SIG-M5 (cell line): ENCODE data around the gene TTLL11.

Experiments used
- DNase-seq: peaks from one replicate; lab custom pipeline; 2025; lab: John Stamatoyannopoulos, UW

Gene TTLL11

DNA sequence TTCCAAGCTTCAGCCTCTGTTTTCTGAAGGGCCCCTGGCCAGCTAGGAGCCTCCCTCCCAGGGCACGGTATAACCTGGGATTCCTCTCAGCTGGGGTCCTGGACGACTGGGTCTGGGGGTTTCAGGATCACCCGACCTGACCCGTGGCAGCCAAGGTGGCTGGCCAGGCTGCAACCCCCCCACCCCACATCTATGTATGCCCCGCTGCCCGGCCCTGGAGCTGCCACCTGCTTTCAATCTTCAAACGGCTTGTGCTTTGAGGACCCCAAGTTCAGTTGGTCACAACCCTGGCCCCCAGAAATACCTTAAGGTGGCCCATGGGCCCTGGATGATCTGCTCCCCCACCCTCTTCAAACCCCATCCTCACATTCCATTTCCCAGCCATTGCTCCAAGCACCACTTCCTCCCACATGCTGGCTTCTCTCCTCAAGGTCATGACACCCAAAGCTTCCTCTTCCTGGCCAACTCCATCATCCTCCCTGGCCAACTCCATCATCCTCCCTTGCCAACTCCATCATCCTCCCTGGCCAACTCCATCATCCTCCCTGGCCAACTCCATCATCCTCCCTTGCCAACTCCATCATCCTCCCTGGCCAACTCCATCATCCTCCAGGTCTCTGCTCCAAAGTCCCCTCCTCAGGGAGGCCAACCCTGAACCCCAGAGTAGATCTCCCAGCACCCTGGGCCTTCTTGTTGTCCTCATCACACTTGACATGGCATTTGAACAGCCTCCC is 17.2 kb upstream of the TTLL11 start:
- DNase-seq, result no peak

DNA sequence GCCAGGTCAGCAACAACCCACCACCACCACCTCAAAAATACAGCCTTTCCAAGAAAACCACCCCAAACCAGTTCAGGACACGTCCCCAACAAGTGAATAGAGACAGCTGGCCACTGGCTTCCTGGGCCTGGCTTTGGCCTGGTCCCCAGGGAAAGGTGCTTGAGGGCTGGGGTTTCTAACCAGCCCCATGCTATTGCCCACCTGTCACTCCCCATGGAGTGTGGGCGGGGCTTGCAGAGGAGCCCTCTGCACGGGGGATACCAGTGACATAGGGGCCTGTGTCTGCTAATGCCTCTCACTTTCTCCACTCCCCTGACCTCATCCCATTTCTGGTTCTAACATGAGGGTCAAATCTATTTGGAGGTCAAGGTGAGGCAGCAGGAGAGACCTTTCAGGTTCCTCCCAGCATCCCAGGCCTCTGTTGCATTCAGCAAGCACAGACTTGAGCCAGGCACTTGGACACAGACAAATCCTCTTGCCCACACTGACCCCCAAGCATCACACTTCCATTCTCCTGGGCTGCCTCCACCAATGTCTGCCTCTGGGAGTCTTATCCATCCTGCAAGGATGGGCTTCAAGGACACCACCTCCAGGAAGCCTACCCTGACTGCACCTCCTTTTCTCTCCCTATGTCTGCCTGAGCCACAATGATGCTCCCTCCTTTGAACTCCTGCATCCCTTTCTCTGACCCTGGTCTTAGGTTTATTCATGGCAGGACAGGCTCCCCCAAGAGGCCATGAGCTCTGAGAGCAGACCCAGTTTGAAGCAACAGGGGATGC is 16.1 kb upstream of the TTLL11 start:
- DNase-seq, result no peak

- no peak for DNase-seq
Measured at GRCh38 chr9:122107291-122107805, 14.2 kb upstream of the TTLL11 start.

- no peak for DNase-seq
Measured at GRCh38 chr9:122106576-122106975, 13.5 kb upstream of the TTLL11 start.

- no peak for DNase-seq
Measured at GRCh38 chr9:122103985-122104384, 10.9 kb upstream of the TTLL11 start.

DNA sequence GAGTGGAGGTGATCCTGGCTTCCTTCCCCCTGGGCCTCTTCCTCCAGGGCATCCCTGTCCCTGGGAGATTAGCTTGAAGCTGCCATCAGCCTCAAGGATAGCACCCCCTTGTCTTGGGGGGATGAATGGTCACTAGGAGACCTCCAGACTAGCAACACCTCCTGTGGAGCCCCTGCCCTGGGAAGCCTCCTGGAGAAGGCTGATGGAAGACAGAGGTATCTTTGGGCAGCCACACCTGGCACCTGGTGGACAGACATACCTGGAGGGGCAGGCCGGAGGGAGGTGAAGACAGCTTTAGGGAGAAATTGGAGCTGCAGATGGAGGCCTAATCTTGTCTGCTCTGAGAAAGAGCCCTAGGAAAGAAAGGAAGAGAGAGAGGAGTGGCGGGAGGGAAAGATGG is 9.0 kb upstream of the TTLL11 start:
- no peak for DNase-seq

DNA sequence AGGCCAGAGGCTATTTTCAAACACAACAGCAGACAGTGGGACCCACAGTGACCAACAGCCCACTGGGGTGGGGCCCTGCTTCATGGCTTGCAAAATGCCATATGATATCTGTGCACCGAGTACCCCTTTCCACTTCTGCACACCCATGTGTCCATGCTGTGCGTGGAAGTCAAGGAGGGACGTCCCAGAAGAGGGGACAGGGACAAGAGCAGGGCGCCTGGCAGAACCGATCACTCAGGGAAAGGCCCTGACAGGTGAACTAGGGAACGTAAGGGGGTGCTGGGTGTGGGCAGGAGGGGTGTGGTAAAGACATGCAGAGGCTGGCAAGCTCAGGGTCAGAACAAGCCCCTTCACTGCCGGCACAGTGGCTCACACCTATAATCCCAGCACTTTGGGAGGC is 7.6 kb upstream of the TTLL11 start:
- no peak for DNase-seq

- no peak for DNase-seq
Measured at GRCh38 chr9:122099271-122099869, 6.3 kb upstream of the TTLL11 start.

- no peak for DNase-seq
Measured at GRCh38 chr9:122097679-122098315, 4.7 kb upstream of the TTLL11 start.

GRCh38 chr9:122096620-122097415 is 3.7 kb upstream of the TTLL11 start:
- DNase-seq, result no peak

DNA sequence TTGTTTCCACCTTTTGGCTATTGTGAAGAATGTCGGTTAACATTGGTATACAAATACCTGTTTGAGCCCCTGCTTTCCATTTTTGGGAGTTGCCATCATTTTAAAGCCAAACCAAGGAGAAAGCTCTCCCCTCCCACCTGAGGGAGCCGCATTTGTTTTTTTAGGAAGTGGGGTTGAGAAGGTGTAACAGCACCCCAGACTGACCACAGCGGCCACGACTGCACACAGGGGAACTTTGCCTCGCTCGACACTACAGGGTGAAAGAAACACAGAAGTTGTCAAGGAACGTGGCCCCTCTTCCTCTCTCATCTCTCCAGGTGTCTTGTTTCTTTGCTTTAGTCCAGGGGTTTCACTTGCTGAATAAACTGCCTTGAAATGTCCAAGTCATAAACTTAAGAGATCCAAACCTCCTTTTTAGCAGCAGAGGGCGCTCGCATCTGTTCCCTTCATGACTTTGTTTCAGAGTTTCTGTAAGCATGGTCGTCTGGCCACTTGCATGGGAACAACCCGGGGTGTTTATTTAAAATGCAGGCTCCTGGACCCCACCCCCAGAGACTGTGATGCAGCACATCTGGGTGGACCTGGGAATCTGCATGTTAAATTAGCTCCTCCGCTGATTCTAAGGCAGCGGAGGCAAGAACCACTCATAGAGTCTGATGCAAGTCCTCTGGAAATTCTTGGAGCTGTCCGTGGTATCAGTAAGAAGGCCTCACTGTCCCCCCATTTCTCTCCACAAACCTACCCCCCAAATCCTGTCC is 2.1 kb upstream of the TTLL11 start:
- no peak for DNase-seq

DNA sequence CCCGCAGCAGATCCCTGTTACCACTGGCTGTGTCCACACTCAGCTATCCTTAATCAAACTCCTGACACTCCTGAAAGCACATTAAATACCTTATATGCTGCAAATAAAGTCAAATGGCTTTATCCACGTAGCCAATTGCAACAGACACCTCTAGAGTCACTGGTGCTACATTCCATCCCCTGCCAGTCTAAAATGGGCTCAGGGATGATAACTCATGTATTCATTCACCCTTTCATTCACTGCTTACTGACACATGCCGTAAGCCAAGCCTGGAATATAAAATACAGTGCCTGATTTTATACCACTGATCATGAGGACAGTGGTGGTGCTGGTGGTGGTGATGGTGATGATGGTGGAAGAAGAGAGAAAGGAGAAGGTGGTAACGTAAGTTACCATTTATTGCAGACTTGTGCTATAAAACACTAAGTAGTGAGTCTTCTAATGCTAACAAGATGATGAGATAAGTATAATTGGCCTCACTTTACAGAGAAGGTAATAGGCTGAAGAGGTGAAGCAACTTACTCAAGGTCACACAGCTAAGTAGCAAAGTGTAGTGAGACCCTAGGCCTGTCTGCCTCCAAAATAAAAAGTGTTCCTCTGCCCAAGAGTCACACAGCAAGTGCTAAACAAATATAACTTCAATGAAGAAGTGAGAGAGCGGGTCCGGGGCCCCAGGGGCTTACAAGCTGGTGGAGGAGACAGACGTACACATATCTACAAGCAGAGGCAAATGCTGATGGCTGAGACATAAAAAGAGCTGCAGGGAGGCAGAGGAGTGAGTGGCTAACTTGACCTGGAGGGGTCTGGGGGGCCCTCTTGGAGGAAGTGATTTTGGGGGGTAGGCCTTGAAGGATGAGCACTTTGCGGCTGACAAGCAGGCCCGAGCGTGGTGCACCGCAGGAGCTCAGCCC is 1.2 kb downstream of the TTLL11 start:
- no peak for DNase-seq

GRCh38 chr9:122090981-122091380 is 2.1 kb downstream of the TTLL11 start:
- DNase-seq, result no peak

GRCh38 chr9:122090287-122090883 is 2.7 kb downstream of the TTLL11 start:
- no peak for DNase-seq

DNA sequence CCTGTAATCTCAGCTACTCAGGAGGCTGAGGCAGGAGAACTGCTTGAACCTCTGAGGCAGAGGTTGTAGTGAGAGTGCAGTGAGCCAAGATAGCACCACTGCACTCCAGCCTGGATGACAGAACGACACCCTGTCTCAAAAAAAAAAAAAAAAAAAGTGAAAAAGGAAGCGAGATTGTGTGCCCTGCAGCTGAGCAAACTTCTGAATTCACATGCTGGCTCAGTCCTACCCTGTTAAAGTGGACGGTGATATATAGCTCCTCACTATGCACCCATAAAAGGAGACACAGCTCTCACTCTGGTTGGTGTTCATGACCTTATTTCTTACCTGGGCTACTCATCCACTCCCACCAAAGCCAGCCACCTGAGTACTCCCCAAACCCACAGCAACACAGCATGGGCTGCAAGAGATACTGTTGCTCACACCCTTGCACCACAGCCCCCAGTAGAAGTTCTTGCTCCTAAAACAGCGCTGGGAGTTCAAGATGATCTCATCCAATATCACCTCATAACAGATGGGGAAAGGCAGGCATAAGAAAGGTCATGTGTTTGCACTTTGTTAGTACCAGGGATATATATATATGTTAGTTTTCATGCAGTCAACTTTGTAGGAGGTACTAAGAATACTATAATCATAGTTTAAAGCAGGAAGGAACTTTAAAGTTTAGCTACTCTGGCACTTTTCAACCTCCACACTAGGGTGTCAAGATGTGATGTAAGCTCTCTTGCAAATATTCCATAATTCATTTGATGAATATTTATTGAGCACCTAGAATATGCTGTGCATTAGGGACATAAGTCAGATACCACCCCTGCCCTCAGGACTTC is 4.0 kb downstream of the TTLL11 start:
- no peak for DNase-seq

GRCh38 chr9:122087406-122088200 is 5.5 kb downstream of the TTLL11 start:
- DNase-seq, result no peak

GRCh38 chr9:122086873-122087272 is 6.2 kb downstream of the TTLL11 start:
- no peak for DNase-seq

GRCh38 chr9:122085260-122085659 is 7.8 kb downstream of the TTLL11 start:
- no peak for DNase-seq
